GM12891 (cell line): ENCODE results near the gene GABBR2.

Source experiments
- POLR2A ChIP-seq: IDR thresholded peaks from 2 replicates; pipeline ENCODE4 v1.6.1; 2011; ENCODE audit warnings: low read depth, low read length, control low read depth
- POLR2AphosphoS5 ChIP-seq: IDR thresholded peaks from 2 replicates; pipeline ENCODE4 v1.6.1; 2011; ENCODE audit warnings: low read depth, low read length, control low read depth
- POU2F2 ChIP-seq: IDR thresholded peaks from 2 replicates; pipeline ENCODE4 v1.6.1; 2011; ENCODE audit warnings: low read depth, mild to moderate bottlenecking, control low read depth, low read length, moderate library complexity
- TAF1 ChIP-seq: IDR thresholded peaks from 2 replicates; pipeline ENCODE4 v1.6.1; 2011; ENCODE audit warnings: low read depth, low read length, control low read depth

DNA sequence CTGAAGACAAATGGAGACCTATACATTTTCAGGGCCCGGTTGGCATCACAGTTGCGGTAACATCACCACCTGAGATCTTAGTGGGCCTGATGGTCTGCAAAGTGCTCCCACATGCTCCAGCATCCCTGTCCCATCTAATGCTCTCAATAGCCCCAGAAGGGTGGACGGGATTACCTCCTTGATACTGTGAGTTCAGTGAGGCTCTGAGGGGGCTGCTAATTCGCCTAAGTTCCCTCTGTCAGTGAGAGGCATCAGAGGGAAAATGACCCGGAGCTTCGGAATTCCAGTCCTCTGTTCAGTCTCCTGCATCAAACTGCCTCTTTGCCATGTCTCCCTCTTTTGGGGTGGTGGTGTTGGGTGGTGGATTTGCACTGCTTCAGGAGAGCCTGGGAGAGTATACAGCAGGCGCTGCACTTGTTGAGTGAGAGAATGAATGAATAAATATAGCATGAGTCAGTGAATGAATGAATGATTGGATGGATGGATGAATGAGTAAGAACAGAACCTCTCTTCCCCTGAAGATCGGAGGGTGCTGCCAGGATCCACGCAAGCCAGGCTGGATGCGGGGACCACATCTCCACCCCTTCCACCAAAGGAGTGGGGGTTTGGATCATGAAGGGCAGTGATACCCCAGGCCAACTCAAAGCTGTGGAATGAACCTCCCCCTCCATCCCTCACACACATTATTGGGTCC lies 141.0 kb downstream of the GABBR2 start:
- TF ChIP-seq TAF1, result no peak
- no peak for TF ChIP-seq POLR2AphosphoS5
- TF ChIP-seq POLR2A, result no peak
- TF ChIP-seq POU2F2, result no peak
